GM23248 (cell line): Measurements from ENCODE around the gene IGFBP6. TPM values are rescaled to one million over a fixed set of nuclear protein-coding genes. Genes with fewer than 3 reads are reported as not detected.

Experiments used
- DNase-seq: peaks from one replicate; pipeline ENCODE4 v3.0.0-alpha.2; 2015
- H2AFZ ChIP-seq: fragments of 200-600 bp; sonication (generic); 2 replicates; pipeline ENCODE4 v1.6.1; 2016; ENCODE audit warnings: antibody characterized with exemption
- H3F3A ChIP-seq: fragments of 200-600 bp; sonication (generic); 2 replicates; pipeline ENCODE4 v1.6.1; 2016; ENCODE audit warnings: mild to moderate bottlenecking, antibody characterized with exemption, mixed run types; ENCODE audit not compliant: insufficient read depth
- H3K27ac ChIP-seq: fragments of 200-600 bp; sonication (generic); 2 replicates; pipeline ENCODE4 v1.5.1; 2016; ENCODE audit warnings: mild to moderate bottlenecking
- H3K27me3 ChIP-seq: fragments of 200-600 bp; sonication (generic); replicated peaks from 2 replicates; pipeline ENCODE4 v1.6.1; 2016; ENCODE audit warnings: mild to moderate bottlenecking; ENCODE audit not compliant: insufficient read depth
- H3K36me3 ChIP-seq: fragments of 200-600 bp; sonication (generic); 2 replicates; pipeline ENCODE4 v1.6.1; 2016; ENCODE audit warnings: low read depth, mild to moderate bottlenecking
- H3K4me1 ChIP-seq: fragments of 200-600 bp; sonication (generic); 2 replicates; pipeline ENCODE4 v1.6.1; 2016; ENCODE audit warnings: mild to moderate bottlenecking; ENCODE audit not compliant: insufficient read depth
- H3K4me2 ChIP-seq: fragments of 200-600 bp; sonication (generic); one replicate; pipeline ENCODE4 v1.6.1; 2016; ENCODE audit warnings: mild to moderate bottlenecking; ENCODE audit not compliant: unreplicated experiment
- H3K4me3 ChIP-seq: fragments of 200-600 bp; sonication (generic); 2 replicates; pipeline ENCODE4 v1.5.1; 2016; ENCODE audit warnings: mild to moderate bottlenecking
- H3K79me2 ChIP-seq: fragments of 200-600 bp; sonication (generic); 2 replicates; pipeline ENCODE4 v1.6.1; 2016; ENCODE audit warnings: mild to moderate bottlenecking; ENCODE audit not compliant: insufficient read depth
- H3K9ac ChIP-seq: fragments of 200-600 bp; sonication (generic); 2 replicates; pipeline ENCODE4 v1.6.1; 2016; ENCODE audit warnings: mild to moderate bottlenecking
- H3K9me2 ChIP-seq: fragments of 200-600 bp; sonication (generic); 2 replicates; pipeline ENCODE4 v1.6.1; 2016; ENCODE audit warnings: mixed run types, mild to moderate bottlenecking, moderate library complexity; ENCODE audit not compliant: insufficient read depth
- H3K9me3 ChIP-seq: fragments of 200-600 bp; sonication (generic); one replicate; pipeline ENCODE4 v1.6.1; 2017; ENCODE audit warnings: low read depth
- H4K20me1 ChIP-seq: fragments of 200-600 bp; sonication (generic); 2 replicates; pipeline ENCODE4 v1.6.0; 2016; ENCODE audit not compliant: insufficient read depth
- EZH2 ChIP-seq: fragments of 200-600 bp; sonication (generic); IDR thresholded peaks from 2 replicates; pipeline ENCODE4 v1.6.1; 2018; ENCODE audit warnings: antibody characterized with exemption, mild to moderate bottlenecking; ENCODE audit not compliant: insufficient read depth, poor library complexity, severe bottlenecking
- EZH2phosphoT487 ChIP-seq: fragments of 200-600 bp; sonication (generic); IDR thresholded peaks from 2 replicates; pipeline ENCODE4 v1.6.1; 2018; ENCODE audit warnings: antibody characterized with exemption, moderate library complexity, mild to moderate bottlenecking, low read depth; ENCODE audit not compliant: insufficient read depth
- WGBS, 2 experiments: methylation state at CpG; one replicate each; pipeline ENCODE4 v1.1.6; 2015 to 2017; ENCODE audit warnings: low lambda C conversion rate in 2 of 2, low coverage in 1 of 2; ENCODE audit errors: missing lambda C conversion rate in 2 of 2; 5-methylcytosine and 5-hydroxymethylcytosine counted together
- in situ Hi-C: fragments of 300-500 bp; cut with MboI; formaldehyde crosslinking; loops from 2 replicates; pipeline ENCODE4 v1.15.0; 2020
- polyA plus RNA-seq: library from polyadenylated mRNA; unstranded; fragments of >200 nt; fragmentation: Nextera tagmentation; extraction: Ambion mirVana; gene quantifications from 2 replicates; pipeline ENCODE4 v1.2.1, GENCODE V29; 2016
- total RNA-seq: library from RNA; depleted of rRNA; stranded (reverse); fragments of >200 nt; shearing (Covaris generic); gene quantifications from 2 replicates; pipeline ENCODE4 v1.2.3, GENCODE V29; 2014

IGFBP6 gene
- total and polyA plus RNA-seq, 2 experiments from 2014 or later: 1,614 to 1,827 TPM

DNA sequence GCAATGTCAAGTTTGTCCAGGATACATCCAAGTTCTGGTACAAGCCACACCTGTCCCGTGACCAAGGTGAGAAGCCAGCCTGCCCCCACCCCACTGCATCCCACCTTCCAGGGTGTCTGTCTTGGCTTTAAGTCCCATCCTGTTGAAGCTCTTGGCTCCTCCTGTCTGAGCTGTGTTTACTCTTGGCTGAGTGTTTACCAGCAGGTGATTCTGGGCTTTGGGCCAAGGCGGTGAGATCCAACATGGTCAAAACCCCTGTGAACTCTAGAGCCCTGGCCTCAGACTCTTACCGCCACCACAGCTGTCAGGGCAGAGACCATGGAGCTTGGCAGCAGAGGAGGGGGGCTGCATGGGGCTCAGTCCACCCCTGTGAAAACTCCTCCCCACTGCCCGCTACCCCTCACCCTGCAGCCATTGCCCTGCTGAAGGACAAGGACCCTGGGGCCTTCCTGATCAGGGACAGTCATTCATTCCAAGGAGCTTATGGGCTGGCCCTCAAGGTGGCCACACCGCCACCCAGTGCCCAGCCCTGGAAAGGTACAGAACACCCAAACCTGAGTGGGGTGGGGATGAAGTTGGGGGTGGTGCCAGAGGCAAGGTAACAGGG lies 36.0 kb upstream of the IGFBP6 start:
- H3K9ac ChIP-seq: no peak overlapping the region
- TF ChIP-seq EZH2phosphoT487 (no peak), EZH2 (no peak)
- H3K4me2 ChIP-seq: no peak overlapping the region
- in situ Hi-C loops: no loop called here
- WGBS, 2 experiments: 91 to 93% methylated on average over 5 of the region's 5 CpGs
- no peak overlapping the region for H3K4me3 ChIP-seq
- no peaks in the 10 kb centered on the region for H3K9me3 ChIP-seq
- H3K27ac ChIP-seq: no peak overlapping the region
- H4K20me1 ChIP-seq: no peaks in the 10 kb centered on the region
- H3K9me2 ChIP-seq: no peaks in the 10 kb centered on the region
- H3K36me3 ChIP-seq: peaks cover 7% of the 10 kb centered on the region; the same call in 1 of the 2 replicates
- no peak for DNase-seq
- H3K4me1 ChIP-seq: peaks cover 18% of the 10 kb centered on the region
- H3K27me3 ChIP-seq: no peaks in the 10 kb centered on the region
- H3K79me2 ChIP-seq: no peaks in the 10 kb centered on the region
- H3F3A ChIP-seq: peaks cover 47% of the 10 kb centered on the region
- no peak overlapping the region for H2AFZ ChIP-seq

DNA sequence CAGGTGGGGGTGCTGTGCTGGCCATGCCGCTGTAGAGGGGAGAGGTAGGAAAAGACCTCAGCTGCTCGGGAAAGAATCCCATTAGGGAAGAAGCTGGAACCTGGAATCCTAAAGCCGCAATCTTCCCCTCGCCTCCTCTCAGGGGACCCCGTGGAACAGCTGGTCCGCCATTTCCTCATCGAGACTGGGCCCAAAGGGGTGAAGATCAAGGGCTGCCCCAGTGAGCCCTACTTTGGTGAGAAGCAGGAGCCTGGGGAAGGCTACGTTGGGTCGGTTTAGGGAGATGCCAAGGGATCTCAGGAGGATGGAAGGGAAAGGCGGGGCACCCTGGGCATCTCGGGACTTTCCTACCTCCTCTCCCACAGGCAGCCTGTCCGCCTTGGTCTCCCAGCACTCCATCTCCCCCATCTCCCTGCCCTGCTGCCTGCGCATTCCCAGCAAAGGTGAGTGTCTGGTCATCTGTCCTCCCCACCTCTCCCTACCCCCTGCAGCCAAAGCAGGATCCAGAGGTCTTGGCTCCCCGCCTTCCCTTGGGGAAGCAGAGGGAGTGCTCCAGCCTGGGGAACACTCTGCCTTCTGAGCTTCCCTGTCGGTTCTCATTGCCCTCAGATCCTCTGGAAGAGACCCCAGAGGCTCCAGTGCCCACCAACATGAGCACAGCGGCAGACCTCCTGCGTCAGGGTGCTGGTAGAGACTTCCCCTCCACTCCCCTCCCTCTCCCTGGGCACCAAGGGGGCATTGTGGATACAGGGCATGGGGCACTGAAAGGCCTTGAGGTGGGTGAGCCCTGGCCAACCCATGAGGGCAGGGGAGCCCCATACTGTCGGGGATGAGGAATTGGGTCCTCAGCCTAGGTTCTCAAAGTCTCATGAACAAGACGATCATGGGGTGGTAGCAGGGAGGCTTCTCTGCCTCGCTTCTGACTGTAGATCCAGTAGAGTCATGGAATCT lies 35.2 kb upstream of the IGFBP6 start:
- no peaks in the 10 kb centered on the region for H4K20me1 ChIP-seq
- H3K9me2 ChIP-seq: no peaks in the 10 kb centered on the region
- peaks cover 22% of the 10 kb centered on the region for H3K4me1 ChIP-seq
- peaks cover 7% of the 10 kb centered on the region; the same call in 1 of the 2 replicates for H3K36me3 ChIP-seq
- no peak overlapping the region for H2AFZ ChIP-seq
- 74 to 75% methylated on average over 18 to 20 of the region's 20 CpGs for WGBS, 2 experiments
- H3K4me2 ChIP-seq: no peak overlapping the region
- H3F3A ChIP-seq: peaks cover 45% of the 10 kb centered on the region
- H3K9ac ChIP-seq: no peak overlapping the region; the same call in 1 of the 2 replicates
- no peak overlapping the region for H3K4me3 ChIP-seq
- in situ Hi-C loops: no loop called here
- H3K27ac ChIP-seq: peak overlapping the region; percentile 6; the same call in 1 of the 2 replicates
- DNase-seq: no peak
- no peaks in the 10 kb centered on the region for H3K79me2 ChIP-seq
- H3K9me3 ChIP-seq: no peaks in the 10 kb centered on the region
- H3K27me3 ChIP-seq: no peaks in the 10 kb centered on the region
- no peak for TF ChIP-seq EZH2phosphoT487

DNA sequence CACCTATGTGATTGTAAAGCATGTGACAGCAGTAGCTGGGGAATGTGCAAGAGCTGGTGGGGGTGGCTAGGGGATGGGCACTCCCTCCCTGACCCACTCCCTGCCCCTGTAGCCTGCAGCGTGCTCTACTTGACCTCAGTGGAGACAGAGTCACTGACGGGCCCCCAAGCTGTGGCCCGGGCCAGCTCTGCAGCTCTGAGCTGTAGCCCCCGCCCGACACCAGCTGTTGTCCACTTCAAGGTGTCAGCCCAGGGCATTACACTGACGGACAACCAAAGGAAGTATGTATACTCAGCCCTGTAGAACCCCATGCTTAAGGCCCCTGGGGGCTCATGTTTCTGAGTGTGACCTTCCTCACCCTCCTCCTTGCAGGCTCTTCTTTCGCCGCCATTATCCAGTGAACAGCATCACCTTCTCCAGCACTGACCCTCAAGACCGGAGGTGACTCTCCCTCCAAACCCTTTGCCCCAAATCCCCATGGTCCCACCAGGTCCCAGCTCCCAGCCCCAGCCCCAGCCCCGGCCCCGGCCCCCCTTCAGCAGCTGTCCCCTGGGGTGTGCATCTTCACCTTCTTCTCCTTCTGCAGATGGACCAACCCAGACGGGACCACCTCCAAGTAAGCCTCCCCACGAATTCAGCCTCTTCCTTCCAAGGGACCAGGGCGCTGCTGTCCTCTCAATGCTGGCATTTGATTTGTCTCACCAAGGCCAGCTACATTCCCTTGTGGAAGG lies 34.3 kb upstream of the IGFBP6 start:
- H3K9me3 ChIP-seq: no peaks in the 10 kb centered on the region
- H3K9me2 ChIP-seq: no peaks in the 10 kb centered on the region
- DNase-seq: no peak
- H3K9ac ChIP-seq: peak overlapping the region; percentile 51; the same call in 1 of the 2 replicates
- H3K27ac ChIP-seq: peak overlapping the region; percentile 77
- no peaks in the 10 kb centered on the region for H3K79me2 ChIP-seq
- in situ Hi-C loops: no loop called here
- WGBS, 2 experiments: 80 to 82% methylated on average over 12 to 14 of the region's 14 CpGs
- peaks cover 7% of the 10 kb centered on the region; the same call in 1 of the 2 replicates for H3K36me3 ChIP-seq
- TF ChIP-seq EZH2phosphoT487 (no peak), EZH2 (no peak)
- no peak overlapping the region for H2AFZ ChIP-seq
- H3K4me1 ChIP-seq: peaks cover 23% of the 10 kb centered on the region
- no peaks in the 10 kb centered on the region for H3K27me3 ChIP-seq
- H3F3A ChIP-seq: peaks cover 45% of the 10 kb centered on the region
- no peak overlapping the region for H3K4me3 ChIP-seq
- no peaks in the 10 kb centered on the region for H4K20me1 ChIP-seq
- no peak overlapping the region for H3K4me2 ChIP-seq
